Measurements from ENCODE around the gene SPAG16.

- TF ChIP-seq POLR2A (IDR thresholded peaks at IDR 0.05; ENCODE audit: low read depth, low read length) (no peak), POLR2AphosphoS5 (IDR thresholded peaks at IDR 0.05; ENCODE audit: low read depth, low read length) (no peak), TAF1 (IDR thresholded peaks at IDR 0.05; ENCODE audit: borderline replicate concordance, low read depth, low read length) (no peak)
Observed at GRCh38 chr2:213980883-213981282, 696.6 kb downstream of the SPAG16 start.
